Measurements from ENCODE around the gene MCF2L2. TPM values are rescaled to one million over a fixed set of nuclear protein-coding genes. Genes with fewer than 3 reads are reported as not detected.
A peak's percentile ranks its signal among the peaks of the same experiment; 100 is the strongest.
"Not testable (repeated sequence)": the region's sequence is repeated elsewhere in the genome, so short reads cannot be mapped to it uniquely, and the experiment has no call there.

The MCF2L2 gene, protein sequence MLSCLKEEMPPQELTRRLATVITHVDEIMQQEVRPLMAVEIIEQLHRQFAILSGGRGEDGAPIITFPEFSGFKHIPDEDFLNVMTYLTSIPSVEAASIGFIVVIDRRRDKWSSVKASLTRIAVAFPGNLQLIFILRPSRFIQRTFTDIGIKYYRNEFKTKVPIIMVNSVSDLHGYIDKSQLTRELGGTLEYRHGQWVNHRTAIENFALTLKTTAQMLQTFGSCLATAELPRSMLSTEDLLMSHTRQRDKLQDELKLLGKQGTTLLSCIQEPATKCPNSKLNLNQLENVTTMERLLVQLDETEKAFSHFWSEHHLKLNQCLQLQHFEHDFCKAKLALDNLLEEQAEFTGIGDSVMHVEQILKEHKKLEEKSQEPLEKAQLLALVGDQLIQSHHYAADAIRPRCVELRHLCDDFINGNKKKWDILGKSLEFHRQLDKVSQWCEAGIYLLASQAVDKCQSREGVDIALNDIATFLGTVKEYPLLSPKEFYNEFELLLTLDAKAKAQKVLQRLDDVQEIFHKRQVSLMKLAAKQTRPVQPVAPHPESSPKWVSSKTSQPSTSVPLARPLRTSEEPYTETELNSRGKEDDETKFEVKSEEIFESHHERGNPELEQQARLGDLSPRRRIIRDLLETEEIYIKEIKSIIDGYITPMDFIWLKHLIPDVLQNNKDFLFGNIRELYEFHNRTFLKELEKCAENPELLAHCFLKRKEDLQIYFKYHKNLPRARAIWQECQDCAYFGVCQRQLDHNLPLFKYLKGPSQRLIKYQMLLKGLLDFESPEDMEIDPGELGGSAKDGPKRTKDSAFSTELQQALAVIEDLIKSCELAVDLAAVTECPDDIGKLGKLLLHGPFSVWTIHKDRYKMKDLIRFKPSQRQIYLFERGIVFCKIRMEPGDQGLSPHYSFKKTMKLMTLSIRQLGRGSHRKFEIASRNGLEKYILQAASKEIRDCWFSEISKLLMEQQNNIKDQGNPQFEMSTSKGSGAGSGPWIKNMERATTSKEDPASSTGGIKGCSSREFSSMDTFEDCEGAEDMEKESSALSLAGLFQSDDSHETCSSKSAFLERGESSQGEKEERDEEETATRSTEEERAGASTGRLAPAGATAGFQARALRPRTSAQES
- polyA plus RNA-seq (2012; ENCODE audit: insufficient read depth, insufficient read length, low read depth): 4.8 TPM

DNA sequence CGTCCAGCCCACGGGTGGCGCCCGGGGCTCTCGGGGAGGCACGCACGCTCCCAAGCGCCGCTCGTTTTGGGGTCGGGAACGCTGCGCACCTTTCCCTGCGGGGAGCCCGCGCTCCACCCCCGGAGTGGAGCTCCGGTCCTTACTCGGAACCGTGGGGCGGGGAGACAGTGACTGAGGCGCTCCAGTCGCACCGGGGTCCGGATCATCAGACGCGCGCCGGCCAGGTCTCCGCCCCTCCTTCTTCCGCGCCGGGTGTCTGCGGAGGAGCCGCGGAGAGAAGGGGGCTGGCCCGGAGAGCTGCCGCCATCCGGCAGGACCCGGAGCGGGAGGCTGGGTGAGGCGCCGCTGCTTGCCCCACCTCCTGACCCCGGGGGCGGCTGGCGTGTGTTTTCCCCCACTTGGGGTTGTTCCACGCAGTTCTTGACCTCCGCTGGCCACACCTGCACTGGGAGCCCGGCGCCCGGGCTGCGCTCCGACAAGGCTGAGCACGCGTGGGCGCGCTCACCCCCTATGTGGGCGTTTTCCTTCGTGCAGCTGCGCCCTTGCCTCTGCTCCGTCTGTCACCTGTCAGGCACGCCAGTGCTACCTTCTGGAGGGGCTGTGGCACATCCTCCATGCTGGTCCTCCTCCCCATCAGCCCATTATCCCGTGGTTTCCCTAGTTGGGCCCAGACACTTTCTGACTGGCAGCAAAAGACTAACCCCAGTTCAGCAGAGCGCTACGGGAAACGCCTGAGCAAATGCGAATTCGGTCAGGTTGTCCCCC lies at the start of gene MCF2L2:
TSS of gene MCF2L2 (minus strand) at position 173 of the 765 bp plus-strand sequence. CDS start 642 bp downstream, outside the sequence.
- no peaks in the 10 kb centered on the region for H3K36me3 ChIP-seq
- peaks cover 4% of the 10 kb centered on the region; the same call in 1 of the 2 replicates for H3K27me3 ChIP-seq
- H3K4me3 ChIP-seq (ENCODE audit: low read depth, low read length): peak within 1 kb of the TSS; percentile 86
- TF ChIP-seq, protein P1, sequence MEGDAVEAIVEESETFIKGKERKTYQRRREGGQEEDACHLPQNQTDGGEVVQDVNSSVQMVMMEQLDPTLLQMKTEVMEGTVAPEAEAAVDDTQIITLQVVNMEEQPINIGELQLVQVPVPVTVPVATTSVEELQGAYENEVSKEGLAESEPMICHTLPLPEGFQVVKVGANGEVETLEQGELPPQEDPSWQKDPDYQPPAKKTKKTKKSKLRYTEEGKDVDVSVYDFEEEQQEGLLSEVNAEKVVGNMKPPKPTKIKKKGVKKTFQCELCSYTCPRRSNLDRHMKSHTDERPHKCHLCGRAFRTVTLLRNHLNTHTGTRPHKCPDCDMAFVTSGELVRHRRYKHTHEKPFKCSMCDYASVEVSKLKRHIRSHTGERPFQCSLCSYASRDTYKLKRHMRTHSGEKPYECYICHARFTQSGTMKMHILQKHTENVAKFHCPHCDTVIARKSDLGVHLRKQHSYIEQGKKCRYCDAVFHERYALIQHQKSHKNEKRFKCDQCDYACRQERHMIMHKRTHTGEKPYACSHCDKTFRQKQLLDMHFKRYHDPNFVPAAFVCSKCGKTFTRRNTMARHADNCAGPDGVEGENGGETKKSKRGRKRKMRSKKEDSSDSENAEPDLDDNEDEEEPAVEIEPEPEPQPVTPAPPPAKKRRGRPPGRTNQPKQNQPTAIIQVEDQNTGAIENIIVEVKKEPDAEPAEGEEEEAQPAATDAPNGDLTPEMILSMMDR (IDR thresholded peaks at IDR 0.05; ENCODE audit: low read depth, low read length): no peak
- no peaks in the 10 kb centered on the region for H3K4me1 ChIP-seq
- peak; percentile 64 for DNase-seq
- H3K9me3 ChIP-seq: no peaks in the 10 kb centered on the region

DNA sequence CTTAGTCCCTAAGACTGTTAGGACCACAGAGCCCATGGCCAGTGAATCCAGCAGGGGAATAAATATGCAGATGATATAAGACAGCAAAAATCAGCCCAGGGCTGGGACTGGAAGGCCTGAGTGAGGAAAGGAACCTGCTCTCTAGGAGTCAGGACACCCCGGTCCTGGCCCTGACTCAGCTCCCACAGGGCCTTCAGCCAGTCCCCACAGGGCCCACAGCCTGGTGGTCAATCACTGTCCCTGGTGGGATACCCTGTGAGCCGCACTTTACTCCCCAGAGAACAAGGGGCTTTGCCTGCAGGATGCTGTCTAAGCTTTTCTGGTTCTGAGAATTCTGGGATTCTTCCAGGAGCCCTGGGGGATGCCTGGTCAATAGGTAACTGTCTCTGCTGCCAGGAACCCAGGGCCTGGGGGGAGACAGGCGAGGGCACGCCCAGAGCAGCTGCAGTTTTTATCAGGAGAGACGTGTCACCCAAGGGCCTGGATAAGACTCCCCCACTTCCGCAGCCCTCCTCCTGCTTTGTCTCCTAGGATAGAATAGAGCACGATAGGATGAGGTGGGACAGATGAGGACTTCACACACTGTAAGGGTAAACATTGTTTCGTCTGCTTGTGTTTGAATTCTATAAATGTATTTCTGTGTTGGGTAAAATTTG lies 49.5 kb upstream of the MCF2L2 start:
- H3K4me1 ChIP-seq: peaks cover 7% of the 10 kb centered on the region
- no peak overlapping the region for H3K4me3 ChIP-seq (ENCODE audit: low read depth, low read length)
- no peaks in the 10 kb centered on the region for H3K36me3 ChIP-seq
- H3K9me3 ChIP-seq: no peaks in the 10 kb centered on the region
- TF ChIP-seq, protein P1 (IDR thresholded peaks at IDR 0.05; ENCODE audit: low read depth, low read length): no peak
- DNase-seq: peak; percentile 72
- H3K27me3 ChIP-seq: no peaks in the 10 kb centered on the region

DNA sequence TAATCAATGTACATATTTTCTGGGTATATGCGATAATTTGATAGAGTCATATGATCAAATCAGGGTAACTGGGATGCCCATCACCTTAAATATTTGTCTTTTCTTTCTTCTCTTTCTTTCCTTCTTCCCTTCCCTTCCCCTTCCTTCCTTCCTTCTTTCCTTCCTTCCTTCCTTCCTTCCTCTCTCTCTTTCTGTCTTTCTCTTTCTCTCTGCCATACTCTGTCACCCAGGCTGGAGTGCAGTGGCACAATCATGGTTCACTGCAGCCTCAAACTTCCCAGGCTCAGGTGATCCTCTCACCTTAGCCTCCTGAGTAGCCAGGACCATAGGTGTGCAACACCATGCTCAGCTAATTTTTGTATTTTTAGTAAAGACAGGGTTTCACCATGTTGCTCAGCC lies 47.3 kb upstream of the MCF2L2 start:
- not testable (repeated sequence) for H3K9me3 ChIP-seq; H3K4me3 ChIP-seq (ENCODE audit: low read depth, low read length); H3K36me3 ChIP-seq; H3K27me3 ChIP-seq; DNase-seq; H3K4me1 ChIP-seq

DNA sequence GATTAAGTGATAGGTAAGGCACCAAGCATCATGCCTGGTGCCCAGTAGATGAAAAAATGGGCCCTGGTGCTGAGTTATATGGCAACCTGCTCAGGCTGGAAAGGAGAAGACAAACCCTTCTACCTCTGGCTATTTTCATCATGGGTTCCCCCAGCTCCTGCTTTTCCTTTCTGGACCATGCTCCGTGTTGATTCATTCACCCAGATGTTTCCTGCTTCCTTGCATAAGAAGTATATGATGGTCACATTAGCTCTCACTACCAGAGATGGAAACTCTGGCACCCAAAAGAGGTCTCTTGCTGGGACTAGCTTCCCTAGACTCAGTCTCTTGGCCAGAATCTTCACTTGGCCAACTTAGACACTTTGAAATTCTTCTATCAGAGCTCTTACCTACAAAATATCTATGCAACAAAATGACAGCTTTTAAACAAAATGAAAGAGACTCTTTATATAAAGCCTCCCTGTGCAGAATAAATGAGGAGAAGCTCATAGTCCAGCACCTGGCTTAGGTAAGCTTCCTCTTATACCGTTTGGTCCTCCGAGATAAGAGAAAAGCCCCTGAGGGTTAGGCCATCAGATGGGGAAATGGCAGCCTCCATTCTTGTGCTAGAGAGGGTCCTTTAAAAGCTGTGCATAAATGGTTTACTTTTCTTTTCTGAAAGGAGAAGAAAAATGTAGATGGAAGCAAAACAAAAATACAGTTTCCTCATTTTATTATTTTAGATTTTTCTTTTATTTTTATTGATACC lies 46.8 kb upstream of the MCF2L2 start:
- Histone ChIP-seq H3K27me3 (no peaks in the 10 kb centered on the region), H3K4me1 (peaks cover 7% of the 10 kb centered on the region), H3K36me3 (no peaks in the 10 kb centered on the region), H3K4me3 (ENCODE audit: low read depth, low read length) (no peak overlapping the region), H3K9me3 (no peaks in the 10 kb centered on the region)
- TF ChIP-seq, protein P1 (IDR thresholded peaks at IDR 0.05; ENCODE audit: low read depth, low read length): no peak
- DNase-seq: no peak

DNA sequence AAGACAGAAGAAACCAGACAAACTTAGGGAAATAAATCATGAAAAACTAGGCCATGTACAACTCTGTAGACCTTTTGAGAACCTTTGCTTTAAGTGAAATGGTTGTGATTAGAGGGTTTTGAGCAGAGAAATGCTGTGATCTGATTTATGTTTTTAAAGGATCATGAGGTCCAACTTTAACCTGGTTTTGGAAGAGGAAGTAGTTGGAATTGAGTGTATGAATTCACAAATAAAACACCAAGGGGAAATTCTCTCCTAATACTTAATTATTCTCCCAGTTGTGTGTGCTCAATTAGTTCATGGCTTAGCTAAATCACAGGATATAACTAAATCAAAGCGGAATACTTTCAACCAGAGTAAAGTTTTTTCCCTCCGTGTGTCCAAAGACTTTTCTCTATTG lies 45.5 kb upstream of the MCF2L2 start:
- no peaks in the 10 kb centered on the region for H3K27me3 ChIP-seq
- no peak overlapping the region for H3K4me3 ChIP-seq (ENCODE audit: low read depth, low read length)
- H3K36me3 ChIP-seq: no peaks in the 10 kb centered on the region
- H3K9me3 ChIP-seq: no peaks in the 10 kb centered on the region
- TF ChIP-seq, protein P1 (IDR thresholded peaks at IDR 0.05; ENCODE audit: low read depth, low read length): no peak
- H3K4me1 ChIP-seq: peaks cover 7% of the 10 kb centered on the region
- DNase-seq: no peak

Data from BE2C (cell line).